Neural progenitor cell (in vitro differentiated cells): ENCODE measurements around the gene LDLRAD2. TPM values are rescaled to one million over a fixed set of nuclear protein-coding genes. Genes with fewer than 3 reads are reported as not detected.

Experiments used
- total RNA-seq: library from RNA; depleted of rRNA; stranded (reverse); fragments of >200 nt; gene quantifications from 2 replicates; pipeline ENCODE4 v1.2.3, GENCODE V29; 2015; ENCODE audit warnings: low replicate concordance

LDLRAD2 gene
- total RNA-seq, 1 donor from 2014 or later: 0.67 TPM

Other genes with a start within 250 kb of the LDLRAD2 start
- gene RAP1GAP, start 142.9 kb upstream of the LDLRAD2 start, total RNA-seq: 2.6 and 3.9 TPM in 2 replicates
- gene USP48, start 29.1 kb upstream of the LDLRAD2 start, total RNA-seq: 34.5 and 50.3 TPM in 2 replicates
- 6.9 and 23.6 TPM in 2 replicates for gene HSPG2, start 125.0 kb downstream of the LDLRAD2 start, total RNA-seq
- gene CELA3B, start 164.8 kb downstream of the LDLRAD2 start, total RNA-seq: not detected in 2 replicates
- not detected in 2 replicates for gene CELA3A, start 189.4 kb downstream of the LDLRAD2 start, total RNA-seq
- gene CDC42, start 240.4 kb downstream of the LDLRAD2 start, total RNA-seq: 267 and 348 TPM in 2 replicates